NCI-H82 treated with DMSO at 0.1 percent for 48 hours (cell line): ENCODE measurements around the gene ATRX.
A peak's percentile ranks its signal among the peaks of the same experiment; 100 is the strongest.
"Not testable (repeated sequence)": the region's sequence is repeated elsewhere in the genome, so short reads cannot be mapped to it uniquely, and the experiment has no call there.

Source experiments
- DNase-seq: peaks from one replicate; lab custom pipeline; 2025; ENCODE audit not compliant: unreplicated experiment; lab: John Stamatoyannopoulos, UW

Gene ATRX

GRCh38 chrX:77785486-77786364 lies at the start of gene ATRX:
TSS of gene ATRX (minus strand) at chrX:77786216. CDS start at chrX:77786001, 215 bp downstream.
- peak; percentile 78 for DNase-seq

DNA sequence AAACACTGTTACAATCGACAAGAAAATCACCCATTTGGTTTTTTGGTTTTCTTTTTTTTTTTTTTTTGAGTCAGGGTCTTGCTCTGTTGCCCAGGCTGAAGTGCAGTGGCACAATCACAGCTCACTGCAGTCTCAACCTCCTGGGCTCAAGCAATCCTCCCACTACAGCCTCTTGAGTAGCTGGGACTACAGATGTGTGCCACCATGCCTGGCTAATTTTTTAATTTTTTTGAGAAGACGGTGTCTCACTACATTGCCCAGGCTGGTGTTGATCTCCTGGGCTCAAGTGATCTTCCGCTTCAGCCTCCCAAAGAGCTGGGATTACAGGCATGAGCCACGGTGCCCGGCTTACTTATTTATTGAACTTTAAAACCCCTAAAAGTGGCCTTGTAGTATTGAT lies 45.5 kb upstream of the ATRX start:
- not testable (repeated sequence) for DNase-seq

DNA sequence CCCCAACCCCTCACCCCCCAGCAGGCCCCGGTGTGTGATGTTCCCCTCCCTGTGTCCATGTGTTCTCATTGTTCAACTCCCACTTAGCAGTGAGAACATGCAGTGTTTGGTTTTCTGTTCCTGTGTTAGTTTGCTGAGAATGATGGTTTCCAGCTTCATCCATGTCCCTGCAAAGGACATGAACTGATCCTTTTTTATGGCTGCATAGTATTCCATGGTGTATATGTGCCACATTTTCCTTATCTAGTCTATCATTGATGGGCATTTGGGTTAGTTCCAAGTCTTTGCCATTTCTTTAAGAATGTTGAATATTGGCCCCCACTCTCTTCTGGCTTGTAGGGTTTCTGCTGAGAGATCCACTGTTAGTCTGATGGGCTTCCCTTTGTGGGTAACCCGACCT lies 36.0 kb upstream of the ATRX start:
- not testable (repeated sequence) for DNase-seq

DNA sequence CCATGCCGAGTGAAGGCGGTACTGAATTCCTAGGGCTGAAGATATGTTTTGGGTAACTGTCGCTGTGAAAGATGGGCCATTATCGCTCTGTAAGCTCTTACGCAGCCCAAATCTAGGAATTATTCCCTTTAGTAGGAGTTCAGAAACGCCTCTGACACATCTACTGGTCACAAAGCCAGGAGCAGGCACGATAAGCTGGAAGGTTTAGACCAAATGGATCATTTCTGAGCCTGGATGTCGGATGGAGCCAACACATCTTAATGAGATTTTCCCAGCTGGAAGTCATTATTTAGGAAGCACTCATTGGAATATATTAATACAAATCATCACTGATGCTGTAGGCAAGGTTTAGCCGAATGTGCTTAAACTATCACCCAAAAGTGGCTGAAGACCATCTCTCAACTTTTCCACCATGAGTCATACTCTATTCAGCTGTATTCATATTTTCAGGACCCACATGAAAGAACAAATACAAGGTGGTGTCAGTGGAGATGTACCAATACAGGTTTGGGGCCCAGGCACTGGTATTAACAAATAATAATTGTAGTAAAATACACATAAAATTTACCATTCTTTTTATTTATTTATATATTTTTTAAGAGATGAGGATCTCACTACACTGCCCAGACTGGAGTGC lies 34.2 kb upstream of the ATRX start:
- no peak for DNase-seq

GRCh38 chrX:77814210-77814609 lies 28.2 kb upstream of the ATRX start:
- DNase-seq: no peak

DNA sequence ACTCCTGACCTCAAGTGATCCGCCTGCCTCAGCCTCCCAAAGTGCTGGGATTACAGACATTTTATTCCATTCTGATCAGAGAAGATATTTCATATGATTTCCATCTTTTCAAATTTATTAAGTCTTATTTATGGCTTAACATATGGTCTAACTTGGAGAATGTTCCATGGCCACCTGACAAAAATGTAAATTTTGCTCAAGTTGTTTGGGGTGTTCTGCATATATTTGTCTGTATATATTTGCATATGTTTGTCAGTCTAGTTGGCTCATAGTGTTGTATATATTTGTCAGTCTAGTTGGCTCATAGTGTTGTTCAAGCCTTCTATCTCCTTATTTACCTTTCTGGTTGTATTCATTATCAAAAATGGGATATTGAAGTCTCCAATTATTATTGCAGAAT lies 16.2 kb upstream of the ATRX start:
- no peak for DNase-seq

- no peak for DNase-seq
Measured at GRCh38 chrX:77795124-77795523, 9.1 kb upstream of the ATRX start.

DNA sequence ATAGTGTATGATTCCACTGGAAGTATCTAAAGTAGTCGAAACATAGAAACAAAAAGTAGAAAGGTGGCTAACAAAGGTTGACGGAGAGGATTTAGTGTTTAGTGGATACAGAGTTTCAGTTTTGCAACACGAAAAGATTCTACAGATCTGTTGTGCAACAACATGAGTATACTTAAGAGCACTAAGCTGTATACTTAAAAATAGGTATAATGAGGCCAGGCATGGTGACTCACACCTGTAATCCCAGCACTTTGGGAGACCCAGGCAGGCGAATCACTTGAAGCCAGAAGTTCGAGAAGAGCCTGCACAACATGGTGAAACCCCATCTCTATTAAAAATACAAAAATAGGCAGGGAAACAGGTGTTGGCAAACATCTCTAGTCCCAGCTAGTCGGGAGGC lies 7.9 kb upstream of the ATRX start:
- DNase-seq: no peak

DNA sequence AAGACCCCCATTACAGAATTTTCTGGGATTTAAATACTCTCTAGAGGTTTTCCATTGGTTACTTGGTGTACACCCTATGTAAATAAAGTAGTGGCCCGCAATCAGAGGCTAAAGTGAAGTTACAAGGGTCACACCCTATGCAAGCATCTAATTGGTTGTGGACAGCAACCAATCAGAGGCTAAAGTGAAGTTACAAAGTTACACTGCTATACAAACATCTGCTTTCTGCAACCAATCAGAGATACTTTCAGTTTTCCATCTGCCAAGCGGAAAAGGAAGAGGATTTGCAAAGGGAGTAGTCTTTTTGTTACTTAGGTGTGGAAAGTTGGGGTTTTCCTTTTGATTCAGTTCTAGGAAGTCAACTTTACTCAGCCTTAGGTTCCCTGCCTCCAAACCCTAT lies 2.0 kb upstream of the ATRX start:
- no peak for DNase-seq

DNA sequence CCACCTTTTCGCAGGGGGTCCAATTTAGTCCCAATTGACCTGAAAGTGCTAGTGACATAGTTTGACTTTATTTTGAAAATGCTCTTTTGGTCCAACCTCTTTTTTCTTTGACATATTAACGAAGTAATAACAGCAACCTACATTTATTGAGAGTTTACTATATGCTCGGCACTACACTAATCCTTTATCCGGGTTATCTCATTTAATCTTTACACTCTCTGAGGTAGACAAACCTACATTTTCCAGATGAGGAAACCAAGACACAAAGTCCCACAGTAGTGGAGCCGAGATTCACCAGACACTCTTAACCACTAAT lies 307 bp upstream of the ATRX start:
- DNase-seq: no peak

GRCh38 chrX:77779695-77780094 lies 6.3 kb downstream of the ATRX start:
- no peak for DNase-seq

DNA sequence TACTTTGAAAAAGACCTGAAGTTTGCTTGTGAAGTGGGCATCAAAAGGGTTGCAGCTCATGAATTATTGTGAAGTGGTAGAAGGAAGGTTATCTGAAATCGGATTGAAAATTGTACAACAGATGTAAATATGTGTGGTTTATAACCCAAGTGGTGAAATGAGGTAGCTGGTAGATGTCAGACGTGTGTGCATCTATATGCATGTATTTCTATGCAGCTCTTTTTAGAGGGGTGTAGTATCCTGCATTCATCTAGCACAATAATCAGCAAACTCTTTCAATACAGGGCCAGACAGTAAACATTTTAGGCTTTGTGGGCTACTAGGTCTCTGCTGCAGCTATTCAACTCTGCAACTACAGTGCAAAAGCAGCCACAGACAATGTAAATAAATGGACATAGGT lies 9.4 kb downstream of the ATRX start:
- DNase-seq: no peak

- no peak for DNase-seq
Measured at GRCh38 chrX:77771601-77772000, 14.4 kb downstream of the ATRX start.

- no peak for DNase-seq
Measured at GRCh38 chrX:77768787-77769186, 17.2 kb downstream of the ATRX start.

DNA sequence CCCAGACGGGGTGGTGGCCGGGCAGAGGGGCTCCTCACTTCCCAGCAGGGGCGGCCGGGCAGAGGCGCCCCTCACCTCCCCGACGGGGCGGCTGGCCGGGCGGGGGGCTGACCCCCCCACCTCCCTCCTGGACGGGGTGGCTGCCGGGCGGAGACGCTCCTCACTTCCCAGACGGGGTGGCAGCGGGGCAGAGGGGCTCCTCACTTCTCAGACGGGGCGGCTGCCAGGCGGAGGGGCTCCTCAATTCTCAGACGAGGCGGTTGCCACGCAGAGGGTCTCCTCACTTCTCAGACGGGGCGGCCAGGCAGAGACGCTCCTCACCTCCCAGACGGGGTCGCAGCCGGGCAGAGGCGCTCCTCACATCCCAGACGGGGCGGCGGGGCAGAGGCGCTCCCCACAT lies 19.8 kb downstream of the ATRX start:
- DNase-seq: not testable (repeated sequence)

GRCh38 chrX:77755561-77755960 lies 30.5 kb downstream of the ATRX start:
- no peak for DNase-seq

DNA sequence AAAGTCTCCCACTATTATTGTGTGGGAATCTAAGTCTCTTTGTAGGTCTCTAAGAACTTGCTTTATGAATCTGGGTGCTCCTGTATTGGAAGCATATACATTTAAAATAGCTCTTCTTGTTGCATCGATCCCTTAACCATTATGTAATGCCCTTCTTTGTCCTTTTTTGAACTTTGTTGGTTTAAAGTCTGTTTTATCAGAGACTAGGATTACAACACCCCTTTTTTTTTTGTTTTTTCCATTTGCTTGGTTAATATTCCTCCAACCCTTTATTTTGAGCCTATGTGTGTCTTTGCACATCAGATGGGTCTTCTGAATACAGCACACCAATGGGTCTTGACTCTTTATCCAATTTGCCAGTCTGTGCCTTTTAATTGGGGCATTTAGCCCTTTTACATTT lies 32.1 kb downstream of the ATRX start:
- DNase-seq: not testable (repeated sequence)

GRCh38 chrX:77749695-77750094 lies 36.3 kb downstream of the ATRX start:
- DNase-seq: no peak

DNA sequence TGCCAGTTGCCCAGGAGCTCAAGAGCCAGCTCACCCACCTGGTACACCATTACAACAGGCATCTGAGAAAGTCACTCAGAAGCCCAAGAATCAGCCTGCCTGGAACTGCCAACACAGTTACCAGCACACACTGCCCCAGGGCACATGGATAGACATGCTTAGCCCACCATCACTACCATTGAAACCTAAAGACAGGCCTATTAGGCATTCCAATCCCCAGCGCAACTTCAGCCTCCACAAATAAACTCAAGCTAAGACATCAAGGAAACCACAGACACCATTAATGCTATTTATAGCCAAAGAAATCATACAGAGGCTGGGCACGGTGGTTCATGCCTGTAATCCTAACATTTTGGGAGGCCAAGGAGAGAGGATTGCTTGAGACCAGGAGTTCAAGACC lies 42.3 kb downstream of the ATRX start:
- no peak for DNase-seq

GRCh38 chrX:77742788-77743476 lies 43.1 kb downstream of the ATRX start:
- DNase-seq: peak; percentile 18

DNA sequence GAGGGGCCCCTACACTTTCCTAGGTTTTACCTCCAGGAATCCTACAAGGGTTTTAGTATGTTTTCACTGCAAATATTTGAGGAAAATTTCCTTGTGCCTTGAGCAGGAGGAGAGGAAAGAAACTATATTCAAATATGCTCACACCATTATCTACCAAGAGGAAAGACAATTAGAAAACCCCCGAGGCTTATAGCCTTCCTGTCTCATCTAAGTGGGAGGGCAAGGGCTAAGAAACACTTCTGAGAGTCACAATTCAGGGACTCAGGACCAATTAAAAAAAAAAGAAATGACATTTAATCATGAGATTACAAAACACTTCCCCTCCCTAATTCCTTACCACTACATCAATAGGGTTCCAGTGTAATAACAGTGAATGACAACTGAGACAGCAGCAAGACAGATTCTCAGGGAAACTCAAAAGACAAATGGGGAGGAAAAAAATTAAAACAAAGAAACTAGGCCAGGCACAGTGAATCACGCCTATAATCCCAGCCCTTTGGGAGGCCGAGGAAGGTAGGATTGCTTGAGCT lies 45.6 kb downstream of the ATRX start:
- DNase-seq: no peak

DNA sequence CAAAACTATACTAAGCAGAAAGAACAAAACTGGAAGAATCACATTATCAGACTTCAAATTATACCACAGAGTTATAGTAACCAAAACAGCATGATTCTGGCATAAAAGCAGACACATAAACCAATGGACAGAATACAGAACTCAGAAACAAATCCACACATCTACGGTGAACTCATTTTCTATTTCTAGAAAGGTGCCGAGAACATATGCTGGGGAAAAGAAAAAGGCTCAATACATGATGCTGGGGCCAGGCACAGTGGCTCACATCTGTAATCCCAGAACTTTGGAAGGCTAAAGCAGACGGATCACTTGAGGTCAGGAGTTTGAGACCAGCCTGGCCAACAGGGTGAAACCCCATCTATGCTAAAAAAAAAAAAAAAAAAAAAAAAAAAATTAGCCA lies 52.7 kb downstream of the ATRX start:
- no peak for DNase-seq
